GM12878 (cell line): ENCODE data around the gene SPOP. TPM values are rescaled to one million over a fixed set of nuclear protein-coding genes. Genes with fewer than 3 reads are reported as not detected.

ENCODE experiments used
- ATAC-seq: fragments of 200-7000 bp; cut with Tn5 transposase; 3 replicates; pipeline ENCODE4 v1.9.1; 2020; ENCODE audit warnings: mild to moderate bottlenecking, moderate library complexity
- BruUV-seq: library from RNA; stranded (reverse); fragments of 400-500 nt; replicated peaks from 2 replicates; lab custom pipeline; 2021; lab: Mats Ljungman, UMichigan
- CTCF ChIA-PET: fragments of 300-600 bp; sonication (Branson Sonifier 250); formaldehyde crosslinking; extraction: SDS; loops from one replicate; lab custom pipeline; 2021; ENCODE audit warnings: inconsistent platforms; lab: Yijun Ruan, JAX
- POLR2A ChIA-PET: fragments of 350-600 bp; formaldehyde crosslinking; extraction: SDS; loops from one replicate; lab custom pipeline; 2021; ENCODE audit warnings: inconsistent platforms; lab: Charles Lee
- RAD21 ChIA-PET: fragments of 300-600 bp; sonication (Branson Sonifier 250); formaldehyde crosslinking; loops from one replicate; lab custom pipeline; 2023; ENCODE audit warnings: antibody characterized with exemption; ENCODE audit not compliant: unreplicated experiment; lab: Charles Lee
- SMC1A ChIA-PET: fragments of 300-600 bp; sonication (Branson Sonifier 250); formaldehyde crosslinking; loops from one replicate; lab custom pipeline; 2023; ENCODE audit not compliant: unreplicated experiment, uncharacterized antibody; lab: Charles Lee
- DNase-seq: peaks from one replicate; pipeline ENCODE4 v3.0.0-alpha.2; 2011; ENCODE audit warnings: low read depth, low spot score
- FAIRE-seq: peaks from 3 replicates; lab custom pipeline; 2011; peaks lifted over from hg19 to GRCh38; lab: Jason Lieb, UNC
- H2AFZ ChIP-seq: 2 replicates; pipeline ENCODE4 v1.6.0; 2011; ENCODE audit warnings: low read depth, low read length, control low read depth; ENCODE audit not compliant: control insufficient read depth
- H3K27ac ChIP-seq: 2 replicates; pipeline ENCODE4 v1.5.1; 2011; ENCODE audit warnings: control low read depth; ENCODE audit not compliant: control insufficient read depth, insufficient read depth
- H3K27me3 ChIP-seq, 2 experiments: replicated peaks in 1 of 2; 2 replicates each; pipeline versions ENCODE4 v1.6.0 to v1.6.1; 2011; ENCODE audit warnings: low read length in 1 of 2; ENCODE audit not compliant: control insufficient read depth in 2 of 2, insufficient read depth in 2 of 2
- H3K36me3 ChIP-seq, 2 experiments: 2 replicates each; pipeline ENCODE4 v1.5.1; 2011; ENCODE audit warnings: low read length in 1 of 2; ENCODE audit not compliant: control insufficient read depth in 2 of 2, insufficient read depth in 2 of 2
- H3K4me1 ChIP-seq: 2 replicates; pipeline ENCODE4 v1.6.1; 2011; ENCODE audit warnings: mild to moderate bottlenecking, low read length, moderate library complexity, mixed read lengths; ENCODE audit not compliant: control insufficient read depth, insufficient read depth
- H3K4me2 ChIP-seq: 2 replicates; pipeline ENCODE4 v1.6.0; 2011; ENCODE audit warnings: control low read depth; ENCODE audit not compliant: control insufficient read depth, insufficient read depth
- H3K4me3 ChIP-seq: fragments of 200-600 bp; sonication (generic); 2 replicates; pipeline ENCODE4 v1.5.1; 2016
- H3K79me2 ChIP-seq: 2 replicates; pipeline ENCODE4 v1.6.0; 2011; ENCODE audit warnings: low read length; ENCODE audit not compliant: control insufficient read depth, insufficient read depth
- H3K9ac ChIP-seq: 2 replicates; pipeline ENCODE4 v1.8.0; 2011; ENCODE audit warnings: low read length, control low read depth, mixed read lengths; ENCODE audit not compliant: control insufficient read depth, insufficient read depth
- H3K9me3 ChIP-seq: replicated peaks from 3 replicates; pipeline ENCODE4 v1.5.1; 2011; ENCODE audit warnings: mild to moderate bottlenecking, low read length; ENCODE audit not compliant: control insufficient read depth, insufficient read depth
- H4K20me1 ChIP-seq: 2 replicates; pipeline ENCODE4 v1.6.0; 2011; ENCODE audit not compliant: control insufficient read depth, insufficient read depth
- BCL11A ChIP-seq: IDR thresholded peaks from 2 replicates; pipeline ENCODE4 v1.6.1; 2011; ENCODE audit warnings: low read depth, low read length
- HDGF ChIP-seq: fragments of 450-650 bp; IDR thresholded peaks from 2 replicates; pipeline ENCODE4 v1.6.1; 2016; ENCODE audit warnings: antibody characterized with exemption
- KAT2A ChIP-seq: conservative IDR thresholded peaks from 2 replicates; pipeline ENCODE4 v1.6.1; 2011; ENCODE audit warnings: low read depth, low read length; ENCODE audit not compliant: control insufficient read depth
- MYB ChIP-seq: fragments of 150-350 bp; IDR thresholded peaks from 2 replicates; pipeline ENCODE4 v1.6.1; 2014; ENCODE audit warnings: mild to moderate bottlenecking, low read depth, low read length, borderline replicate concordance
- NFYB ChIP-seq: IDR thresholded peaks from 2 replicates; pipeline ENCODE4 v1.6.1; 2011; ENCODE audit warnings: low read depth, mild to moderate bottlenecking, low read length, improper control_type of control experiment, moderate library complexity; ENCODE audit not compliant: insufficient read depth
- PAX5 ChIP-seq: IDR thresholded peaks from 2 replicates; pipeline ENCODE4 v1.6.1; 2011; ENCODE audit warnings: low read depth, low read length, borderline replicate concordance
- PKNOX1 ChIP-seq: fragments of 450-650 bp; IDR thresholded peaks from 2 replicates; pipeline ENCODE4 v1.6.1; 2016; ENCODE audit warnings: mild to moderate bottlenecking
- ZNF622 ChIP-seq: fragments of 450-650 bp; IDR thresholded peaks from 2 replicates; pipeline ENCODE4 v1.6.1; 2017; ENCODE audit warnings: mild to moderate bottlenecking, inconsistent platforms
- ZZZ3 ChIP-seq: IDR thresholded peaks from 2 replicates; pipeline ENCODE4 v1.6.1; 2011; ENCODE audit warnings: low read depth; ENCODE audit not compliant: control insufficient read depth, insufficient read length
- WGBS: methylation state at CpG from one replicate; pipeline ENCODE4 v1.1.6; 2016; ENCODE audit warnings: low lambda C conversion rate; ENCODE audit not compliant: insufficient replicate concordance, insufficient coverage; ENCODE audit errors: missing lambda C conversion rate; 5-methylcytosine and 5-hydroxymethylcytosine counted together
- in situ Hi-C: fragments of 300-500 bp; cut with MboI; formaldehyde crosslinking; loops from 9 replicates; pipeline ENCODE4 v1.14.3; 2018; ENCODE audit warnings: mixed read lengths
- intact Hi-C: fragments of 100-400 bp; cut with micrococcal nuclease; formaldehyde crosslinking; loops from one replicate; pipeline ENCODE4 v1.14.2; 2022; ENCODE audit not compliant: unreplicated experiment
- polyA plus RNA-seq, 11 experiments: library from polyadenylated mRNA; depleted of rRNA in 4 of 11; unstranded in 6 of 11; stranded (reverse) in 5 of 11; fragments of >200 nt; fragmentation: Nextera tagmentation in 4 of 11; fragmentation: Illumina TruSeq in 1 of 11; extraction: Ambion mirVana in 4 of 11; extraction: Trizol in 1 of 11; gene quantifications; 1 replicate in 1 of 11; 2 replicates in 10 of 11; pipeline versions ENCODE4 v1.2.1 to v1.2.3, GENCODE V29; 2011 to 2016; ENCODE audit warnings: inconsistent platforms in 2 of 11, missing spikeins in 2 of 11, low read depth in 1 of 11
- total RNA-seq, 4 experiments: library from RNA; depleted of rRNA in 3 of 4; stranded (reverse); fragments of >200 nt in 3 of 4; fragmentation: Illumina TruSeq in 1 of 4; extraction: Trizol in 1 of 4; gene quantifications; 2 replicates each; pipeline versions ENCODE4 v1.2.1 to v1.2.3, GENCODE V29; 2013 to 2021
- TF ChIP-seq, protein P1 (sequence below): fragments of 450-650 bp; IDR thresholded peaks from 2 replicates; pipeline ENCODE4 v1.6.1; 2016; ENCODE audit warnings: mild to moderate bottlenecking
- TF ChIP-seq, protein P2 (sequence below): fragments of 450-650 bp; IDR thresholded peaks from 2 replicates; pipeline ENCODE4 v1.6.1; 2017; ENCODE audit warnings: borderline replicate concordance

SPOP gene
- total and polyA plus RNA-seq, 10 of the 15 experiments (the other 5 are each of a cell fraction or from before 2014, with no cell fraction given), result 35.1 to 80.4 (median 44.7) TPM

GRCh38 chr17:49583889-49584288 lies 94.0 kb downstream of the SPOP start:
- in situ Hi-C loops (no loop called here), intact Hi-C loops (no loop called here)
- SMC1A ChIA-PET, result no interaction called here
- H3K27me3 ChIP-seq, result no peaks in the 10 kb centered on the region
- no peaks in the 10 kb centered on the region for H3K79me2 ChIP-seq
- no peak for DNase-seq
- FAIRE-seq, result no peak
- TF ChIP-seq, protein P1, sequence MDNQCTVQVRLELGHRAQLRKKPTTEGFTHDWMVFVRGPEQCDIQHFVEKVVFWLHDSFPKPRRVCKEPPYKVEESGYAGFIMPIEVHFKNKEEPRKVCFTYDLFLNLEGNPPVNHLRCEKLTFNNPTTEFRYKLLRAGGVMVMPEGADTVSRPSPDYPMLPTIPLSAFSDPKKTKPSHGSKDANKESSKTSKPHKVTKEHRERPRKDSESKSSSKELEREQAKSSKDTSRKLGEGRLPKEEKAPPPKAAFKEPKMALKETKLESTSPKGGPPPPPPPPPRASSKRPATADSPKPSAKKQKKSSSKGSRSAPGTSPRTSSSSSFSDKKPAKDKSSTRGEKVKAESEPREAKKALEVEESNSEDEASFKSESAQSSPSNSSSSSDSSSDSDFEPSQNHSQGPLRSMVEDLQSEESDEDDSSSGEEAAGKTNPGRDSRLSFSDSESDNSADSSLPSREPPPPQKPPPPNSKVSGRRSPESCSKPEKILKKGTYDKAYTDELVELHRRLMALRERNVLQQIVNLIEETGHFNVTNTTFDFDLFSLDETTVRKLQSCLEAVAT, result no peak
- TF ChIP-seq BCL11A, result no peak
- TF ChIP-seq, protein P2, sequence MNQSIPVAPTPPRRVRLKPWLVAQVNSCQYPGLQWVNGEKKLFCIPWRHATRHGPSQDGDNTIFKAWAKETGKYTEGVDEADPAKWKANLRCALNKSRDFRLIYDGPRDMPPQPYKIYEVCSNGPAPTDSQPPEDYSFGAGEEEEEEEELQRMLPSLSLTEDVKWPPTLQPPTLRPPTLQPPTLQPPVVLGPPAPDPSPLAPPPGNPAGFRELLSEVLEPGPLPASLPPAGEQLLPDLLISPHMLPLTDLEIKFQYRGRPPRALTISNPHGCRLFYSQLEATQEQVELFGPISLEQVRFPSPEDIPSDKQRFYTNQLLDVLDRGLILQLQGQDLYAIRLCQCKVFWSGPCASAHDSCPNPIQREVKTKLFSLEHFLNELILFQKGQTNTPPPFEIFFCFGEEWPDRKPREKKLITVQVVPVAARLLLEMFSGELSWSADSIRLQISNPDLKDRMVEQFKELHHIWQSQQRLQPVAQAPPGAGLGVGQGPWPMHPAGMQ, result no peak
- TF ChIP-seq HDGF, result no peak
- no peak for TF ChIP-seq NFYB
- no peak for TF ChIP-seq ZZZ3
- no peak for TF ChIP-seq PAX5
- no peak for TF ChIP-seq MYB
- no peak for TF ChIP-seq PKNOX1
- no peak for TF ChIP-seq ZNF622
- no peak for TF ChIP-seq KAT2A
- CTCF ChIA-PET, result no interaction called here
- POLR2A ChIA-PET, result interaction anchor here (0.5 kb wide), 1 partner anchor 202 kb away, joined by 5 read pairs; no protein-coding TSS in a partner anchor
- 60% methylated on average over 4 of the region's 4 CpGs for WGBS
- H3K9ac ChIP-seq, result no peak overlapping the region
- no peak for ATAC-seq
- no TSS peak for BruUV-seq
- no peak overlapping the region for H3K4me2 ChIP-seq
- no peak overlapping the region for H2AFZ ChIP-seq
- no peak overlapping the region for H3K4me3 ChIP-seq
- H3K9me3 ChIP-seq, result no peaks in the 10 kb centered on the region
- H3K4me1 ChIP-seq, result no peaks in the 10 kb centered on the region
- RAD21 ChIA-PET, result no interaction called here
- no peak overlapping the region for H3K27ac ChIP-seq
- no peaks in the 10 kb centered on the region for H3K36me3 ChIP-seq
- H4K20me1 ChIP-seq, result no peaks in the 10 kb centered on the region
